ENCODE data around the gene FARS2.
A peak's percentile ranks its signal among the peaks of the same experiment; 100 is the strongest.

Gene FARS2

GRCh38 chr6:5235830-5236229, 25.5 kb upstream of the FARS2 start:
- H3K4me3 ChIP-seq (ENCODE audit: low read depth, low read length), result no peak overlapping the region
- DNase-seq (ENCODE audit: low read depth), result no peak
- no peak for TF ChIP-seq CTCF (conservative IDR thresholded peaks at IDR 0.05; ENCODE audit: low read depth, low read length)

- DNase-seq (ENCODE audit: low read depth), result no peak
- TF ChIP-seq CTCF (conservative IDR thresholded peaks at IDR 0.05; ENCODE audit: low read depth, low read length), result no peak
- no peak overlapping the region for H3K4me3 ChIP-seq (ENCODE audit: low read depth, low read length)
These were observed 23.5 kb upstream of the FARS2 start for GRCh38 chr6:5237805-5238204.

- no peak for DNase-seq (ENCODE audit: low read depth)
- no peak for TF ChIP-seq CTCF (conservative IDR thresholded peaks at IDR 0.05; ENCODE audit: low read depth, low read length)
- no peak overlapping the region for H3K4me3 ChIP-seq (ENCODE audit: low read depth, low read length)
These were observed 23.0 kb upstream of the FARS2 start for GRCh38 chr6:5238336-5238735.

- TF ChIP-seq CTCF (conservative IDR thresholded peaks at IDR 0.05; ENCODE audit: low read depth, low read length), result no peak
- no peak overlapping the region for H3K4me3 ChIP-seq (ENCODE audit: low read depth, low read length)
- no peak for DNase-seq (ENCODE audit: low read depth)
These were observed 20.1 kb upstream of the FARS2 start for GRCh38 chr6:5241252-5241651.

- DNase-seq (ENCODE audit: low read depth), result no peak
- no peak for TF ChIP-seq CTCF (conservative IDR thresholded peaks at IDR 0.05; ENCODE audit: low read depth, low read length)
These were observed 18.2 kb upstream of the FARS2 start for GRCh38 chr6:5243069-5243468.

GRCh38 chr6:5246141-5247097, 14.9 kb upstream of the FARS2 start:
- DNase-seq (ENCODE audit: low read depth), result peak; percentile 55
- H3K4me3 ChIP-seq (ENCODE audit: low read depth, low read length), result no peak overlapping the region
- no peak for TF ChIP-seq CTCF (conservative IDR thresholded peaks at IDR 0.05; ENCODE audit: low read depth, low read length)

More at GRCh38 chr6:5243069-5243468, 18.2 kb upstream of the FARS2 start:
- no peak overlapping the region for H3K4me3 ChIP-seq (ENCODE audit: low read depth, low read length)

GRCh38 chr6:5247201-5247600, 14.1 kb upstream of the FARS2 start:
- H3K4me3 ChIP-seq (ENCODE audit: low read depth, low read length), result no peak overlapping the region
- no peak for TF ChIP-seq CTCF (conservative IDR thresholded peaks at IDR 0.05; ENCODE audit: low read depth, low read length)
- no peak for DNase-seq (ENCODE audit: low read depth)
